Liver (tissue), 3 donors: ENCODE data around the gene MYO1B.
A peak's percentile ranks its signal among the peaks of the same experiment; 100 is the strongest.

Source experiments
- CTCF ChIP-seq: fragments of 150-350 bp; IDR thresholded peaks from 2 replicates; pipeline ENCODE4 v1.5.1; 2017; ENCODE audit warnings: improper control_type of control experiment, low read depth, low read length; ENCODE audit not compliant: missing input control
- EGR1 ChIP-seq, 2 donors: IDR thresholded peaks; 2 replicates each; pipeline ENCODE4 v1.6.1; 2016 to 2018; ENCODE audit warnings: antibody characterized with exemption in 2 of 2, low read depth in 2 of 2
- FOXA1 ChIP-seq: IDR thresholded peaks from 2 replicates; pipeline ENCODE4 v1.6.1; 2016; ENCODE audit warnings: antibody characterized with exemption
- NR2F2 ChIP-seq: IDR thresholded peaks from 2 replicates; pipeline ENCODE4 v1.6.1; 2016; ENCODE audit warnings: antibody characterized with exemption
- RAD21 ChIP-seq, 2 donors: IDR thresholded peaks; 2 replicates each; pipeline ENCODE4 v1.6.1; 2016; ENCODE audit warnings: antibody characterized with exemption in 2 of 2, mild to moderate bottlenecking in 2 of 2
- REST ChIP-seq: IDR thresholded peaks from 2 replicates; pipeline ENCODE4 v1.6.1; 2016; ENCODE audit warnings: antibody characterized with exemption, mild to moderate bottlenecking
- SP1 ChIP-seq: IDR thresholded peaks from 2 replicates; pipeline ENCODE4 v1.6.1; 2018; ENCODE audit warnings: antibody characterized with exemption, mild to moderate bottlenecking
- TAF1 ChIP-seq: conservative IDR thresholded peaks from 2 replicates; pipeline ENCODE4 v1.6.1; 2016; ENCODE audit warnings: antibody characterized with exemption, mild to moderate bottlenecking
- YY1 ChIP-seq: IDR thresholded peaks from 2 replicates; pipeline ENCODE4 v1.6.1; 2016; ENCODE audit warnings: antibody characterized with exemption, mild to moderate bottlenecking
- ZBTB33 ChIP-seq: IDR thresholded peaks from 2 replicates; pipeline ENCODE4 v1.6.1; 2016; ENCODE audit warnings: antibody characterized with exemption
- TF ChIP-seq, protein P1 (sequence below): IDR thresholded peaks from 2 replicates; pipeline ENCODE4 v1.6.1; 2016; ENCODE audit warnings: antibody characterized with exemption
- TF ChIP-seq, protein P2 (sequence below): IDR thresholded peaks from 2 replicates; pipeline ENCODE4 v1.6.1; 2016; ENCODE audit warnings: antibody characterized with exemption
- donor health status: healthy.
- donor health status: healthy.

- no peak for TF ChIP-seq CTCF
- TF ChIP-seq SP1, result no peak
- TF ChIP-seq YY1, result no peak
- no peak for TF ChIP-seq TAF1
- TF ChIP-seq REST, result no peak
- TF ChIP-seq, protein P1, sequence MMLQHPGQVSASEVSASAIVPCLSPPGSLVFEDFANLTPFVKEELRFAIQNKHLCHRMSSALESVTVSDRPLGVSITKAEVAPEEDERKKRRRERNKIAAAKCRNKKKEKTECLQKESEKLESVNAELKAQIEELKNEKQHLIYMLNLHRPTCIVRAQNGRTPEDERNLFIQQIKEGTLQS, result no peak
- TF ChIP-seq, protein P2, sequence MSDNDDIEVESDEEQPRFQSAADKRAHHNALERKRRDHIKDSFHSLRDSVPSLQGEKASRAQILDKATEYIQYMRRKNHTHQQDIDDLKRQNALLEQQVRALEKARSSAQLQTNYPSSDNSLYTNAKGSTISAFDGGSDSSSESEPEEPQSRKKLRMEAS, result no peak
- TF ChIP-seq EGR1 (IDR thresholded peaks at IDR 0.05; ENCODE audit: low read depth in 2 of 2), result no peak
- peak in 1 of 2 donors; percentile 8 for TF ChIP-seq RAD21 (IDR thresholded peaks at IDR 0.05)
- TF ChIP-seq FOXA1, result no peak
- no peak for TF ChIP-seq ZBTB33
- TF ChIP-seq NR2F2, result no peak
Observed at GRCh38 chr2:191255756-191256312, 10.6 kb downstream of the MYO1B start.
